Fibroblast of the conjunctiva (primary cell): ENCODE measurements around the gene CLNK.
"Not testable (repeated sequence)": the region's sequence is repeated elsewhere in the genome, so short reads cannot be mapped to it uniquely, and the experiment has no call there.

Experiments used
- DNase-seq: peaks from one replicate; pipeline ENCODE4 v3.0.0-alpha.2; 2010; ENCODE audit warnings: low read depth

Gene CLNK

DNA sequence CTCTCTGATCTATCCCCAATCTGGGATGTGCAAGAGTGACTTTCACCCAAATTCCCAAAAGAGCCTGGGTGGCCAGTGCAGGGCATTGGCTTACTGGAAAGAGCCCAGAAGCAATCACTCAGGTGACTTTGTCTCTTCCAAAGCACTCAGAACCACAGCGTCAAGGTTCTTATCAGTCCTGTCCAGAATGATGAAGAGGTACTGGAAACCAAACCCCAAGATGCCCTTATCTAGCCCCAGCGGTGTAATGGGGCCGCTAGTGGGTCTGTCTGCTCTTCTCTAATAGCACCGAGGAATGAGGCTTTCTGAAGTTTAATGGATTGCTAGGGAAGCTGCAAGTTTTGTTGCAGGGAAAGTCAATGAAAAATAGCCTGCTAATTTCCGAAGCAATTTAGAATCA is 21.6 kb downstream of the CLNK start:
- no peak for DNase-seq

DNA sequence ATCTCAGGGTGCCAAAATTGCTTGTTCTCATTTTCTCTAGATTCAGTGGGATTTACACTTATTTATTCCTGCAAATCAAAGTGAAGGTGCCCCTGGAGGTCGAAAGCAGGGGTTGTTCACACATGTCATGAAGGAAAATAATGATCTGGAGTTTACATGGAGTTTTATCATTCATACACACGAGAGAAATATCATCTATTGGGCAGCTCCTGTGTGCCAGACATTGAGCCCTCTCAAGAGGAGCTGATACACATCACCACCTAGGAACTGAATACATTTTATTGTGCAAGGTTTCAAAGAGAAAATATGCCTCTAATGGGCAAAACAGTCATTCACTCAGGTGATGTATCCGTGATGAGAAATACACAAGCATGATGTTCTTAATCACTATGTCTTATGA is 23.5 kb downstream of the CLNK start:
- no peak for DNase-seq

- no peak for DNase-seq
Observed at GRCh38 chr4:10659251-10659650, 25.3 kb downstream of the CLNK start.

GRCh38 chr4:10656988-10657387 is 27.6 kb downstream of the CLNK start:
- no peak for DNase-seq

DNA sequence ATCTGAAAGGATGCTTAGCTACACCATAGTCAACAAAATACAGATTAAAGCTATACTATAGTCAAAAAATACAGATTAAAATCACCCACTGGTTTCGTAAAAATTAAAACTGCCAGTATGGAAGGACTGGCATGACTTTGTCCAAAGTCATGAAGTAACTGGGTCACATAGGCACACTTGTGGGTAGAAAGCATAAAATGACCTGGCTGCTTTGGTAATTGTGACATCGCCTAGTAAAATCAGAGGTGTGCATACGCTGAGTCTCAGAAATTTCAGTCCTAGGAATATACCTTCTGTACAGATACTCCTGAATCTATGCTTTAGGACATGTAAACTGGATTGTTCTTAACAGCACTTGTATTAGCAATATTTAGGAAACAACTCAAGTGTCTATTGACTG is 28.1 kb downstream of the CLNK start:
- DNase-seq, result no peak

DNA sequence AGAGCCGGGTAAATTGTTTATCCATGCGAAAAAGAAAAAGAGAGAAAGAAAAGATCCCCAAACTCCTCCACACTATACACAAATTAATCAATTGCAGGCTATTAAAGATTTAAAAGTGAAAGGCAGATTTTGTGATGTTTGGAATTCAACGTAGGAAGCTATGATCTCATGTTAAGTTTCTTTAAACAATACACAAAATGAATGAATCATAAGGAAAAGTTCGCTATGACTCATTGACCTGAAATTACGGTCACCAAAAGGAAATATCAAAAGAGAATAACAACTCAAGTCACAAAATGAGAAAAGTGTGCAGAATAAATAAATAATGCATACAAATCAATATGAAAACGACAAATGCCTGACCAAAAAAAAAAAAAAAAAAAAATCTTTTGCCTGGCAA is 28.6 kb downstream of the CLNK start:
- DNase-seq, result peak; percentile 22

GRCh38 chr4:10648479-10648878 is 36.1 kb downstream of the CLNK start:
- no peak for DNase-seq

DNA sequence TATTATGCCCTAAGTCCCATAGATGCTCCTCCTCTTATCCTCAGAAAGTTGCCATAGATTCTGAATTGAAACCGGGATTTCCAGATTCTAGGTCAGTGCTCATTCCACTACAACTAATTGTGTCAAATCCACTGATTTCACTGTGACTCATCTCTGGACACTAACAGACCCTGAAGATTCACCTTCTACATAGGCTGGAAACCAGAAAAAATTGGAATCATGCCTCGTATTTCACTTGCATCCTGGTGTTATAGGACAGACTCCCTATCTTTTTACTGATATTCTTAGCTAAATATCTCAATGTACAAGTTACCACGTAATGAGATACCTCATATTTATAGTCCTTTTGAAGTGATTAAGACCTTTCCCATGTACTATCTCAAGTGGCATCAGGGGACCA is 36.7 kb downstream of the CLNK start:
- DNase-seq, result no peak

DNA sequence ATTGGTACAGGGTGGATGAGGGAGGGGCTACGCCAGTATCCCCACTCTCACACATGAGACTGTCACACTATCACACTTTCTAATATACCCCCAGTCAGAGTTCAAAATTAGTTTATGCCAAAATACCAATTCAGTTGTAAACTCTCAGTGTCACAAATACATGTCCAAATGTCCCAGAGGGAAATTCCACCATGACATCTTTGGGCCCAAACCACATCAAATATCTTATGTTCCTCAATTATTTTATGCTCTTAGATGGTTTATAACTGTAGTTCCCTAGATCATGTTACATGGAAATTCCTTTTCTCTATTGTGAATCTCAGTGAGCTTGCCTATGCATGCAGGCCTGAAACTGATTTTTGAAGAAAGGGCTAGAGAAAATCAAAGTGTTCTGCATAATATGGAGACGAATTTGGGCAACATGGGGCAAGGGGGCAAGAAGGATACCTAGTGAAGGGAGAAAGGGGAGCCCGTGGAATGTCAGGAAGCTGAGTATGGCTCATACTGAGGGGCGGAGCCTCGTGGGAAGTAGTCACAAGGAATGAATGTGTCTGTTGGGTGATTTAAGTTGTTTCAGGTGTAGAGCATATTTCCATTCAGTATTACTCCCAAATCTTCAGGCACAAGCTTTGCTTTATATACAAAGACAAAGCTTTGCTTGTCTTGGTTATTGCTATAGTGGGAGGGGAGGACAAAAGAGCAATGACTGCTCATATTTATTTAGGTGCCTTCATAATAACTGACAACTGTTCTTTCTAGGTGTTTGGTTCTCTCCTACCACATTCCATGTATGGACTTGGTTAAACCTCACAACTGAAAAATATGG is 40.8 kb downstream of the CLNK start:
- DNase-seq, result no peak

GRCh38 chr4:10640561-10641201 is 43.9 kb downstream of the CLNK start:
- no peak for DNase-seq

DNA sequence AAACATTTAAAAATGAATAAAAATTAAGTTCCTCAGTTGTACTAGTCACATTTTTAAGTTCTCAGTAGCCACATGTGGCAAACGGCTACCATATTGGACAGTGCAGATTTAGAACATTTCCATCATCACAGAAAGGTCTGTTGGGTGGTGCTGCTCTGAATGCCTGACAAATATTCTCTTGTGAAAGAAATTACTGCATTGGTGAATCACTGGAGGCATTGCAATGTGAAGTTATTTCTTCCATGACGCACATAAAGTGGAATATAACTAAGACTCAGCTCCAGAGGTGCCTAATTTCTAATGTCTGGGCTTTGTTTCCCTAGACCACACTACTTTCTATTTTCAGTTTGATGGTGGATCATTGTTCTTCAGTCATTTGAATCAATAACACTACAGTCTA is 44.9 kb downstream of the CLNK start:
- no peak for DNase-seq

GRCh38 chr4:10639100-10639499 is 45.5 kb downstream of the CLNK start:
- no peak for DNase-seq

DNA sequence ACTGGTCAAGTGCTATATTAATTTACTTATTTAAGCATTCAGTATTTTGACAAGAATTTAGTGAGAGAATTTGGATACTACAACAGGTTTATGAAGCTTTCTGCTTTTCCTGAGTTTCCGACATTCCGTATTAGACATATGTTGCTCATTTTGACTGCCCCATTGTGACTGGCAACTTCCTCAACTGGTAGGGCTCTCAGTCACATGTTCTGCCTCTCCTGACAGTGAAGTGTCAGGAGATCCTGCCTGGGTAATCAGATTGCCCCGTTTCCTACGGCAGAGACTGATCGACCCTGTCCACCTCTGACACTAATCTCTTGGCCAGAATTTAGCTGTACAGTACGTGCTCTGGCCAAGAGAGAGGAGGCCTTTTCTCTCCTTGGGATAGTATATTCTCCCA is 49.5 kb downstream of the CLNK start:
- DNase-seq, result no peak

DNA sequence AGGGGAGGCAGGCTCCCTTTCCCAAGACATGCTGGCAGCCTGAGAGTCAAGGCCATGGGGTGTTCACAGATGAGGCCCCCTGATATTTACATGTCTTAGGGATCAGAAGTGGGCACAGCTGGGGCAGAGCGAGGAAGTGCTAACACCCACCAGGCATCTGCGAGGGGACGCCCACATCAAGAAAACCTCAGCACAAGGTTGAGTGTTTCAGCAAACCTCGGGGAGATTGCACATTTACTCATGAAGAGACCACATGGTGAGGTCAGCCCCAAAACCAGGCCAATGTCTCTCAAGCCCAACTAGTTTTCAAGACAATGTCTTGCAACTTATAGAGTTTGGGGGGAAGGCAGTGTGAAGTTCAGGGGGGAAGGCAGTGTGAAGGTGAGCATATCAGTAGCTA is 55.2 kb downstream of the CLNK start:
- no peak for DNase-seq

- no peak for DNase-seq
Observed at GRCh38 chr4:10625131-10625530, 59.4 kb downstream of the CLNK start.

DNA sequence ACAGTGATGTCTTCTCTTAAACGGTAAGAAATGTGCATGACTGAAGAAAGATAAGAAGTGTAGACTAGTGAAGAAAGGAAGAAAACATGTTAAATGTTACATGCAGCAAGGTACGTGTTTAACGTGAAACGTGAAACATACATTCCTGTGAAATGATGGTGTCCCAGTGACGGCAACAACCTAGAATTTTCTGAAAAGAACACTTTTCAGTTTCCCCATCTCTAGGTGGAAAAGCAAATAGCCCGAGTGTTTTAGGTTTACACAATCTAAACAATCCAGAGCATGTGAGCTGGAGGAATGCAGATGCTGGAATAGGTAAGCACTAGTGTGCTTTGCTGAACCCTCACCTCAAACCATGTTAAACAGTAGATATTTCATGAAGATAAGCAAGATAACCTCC is 60.7 kb downstream of the CLNK start:
- no peak for DNase-seq

GRCh38 chr4:10623241-10623640 is 61.3 kb downstream of the CLNK start:
- DNase-seq, result no peak

GRCh38 chr4:10622728-10623127 is 61.8 kb downstream of the CLNK start:
- no peak for DNase-seq

DNA sequence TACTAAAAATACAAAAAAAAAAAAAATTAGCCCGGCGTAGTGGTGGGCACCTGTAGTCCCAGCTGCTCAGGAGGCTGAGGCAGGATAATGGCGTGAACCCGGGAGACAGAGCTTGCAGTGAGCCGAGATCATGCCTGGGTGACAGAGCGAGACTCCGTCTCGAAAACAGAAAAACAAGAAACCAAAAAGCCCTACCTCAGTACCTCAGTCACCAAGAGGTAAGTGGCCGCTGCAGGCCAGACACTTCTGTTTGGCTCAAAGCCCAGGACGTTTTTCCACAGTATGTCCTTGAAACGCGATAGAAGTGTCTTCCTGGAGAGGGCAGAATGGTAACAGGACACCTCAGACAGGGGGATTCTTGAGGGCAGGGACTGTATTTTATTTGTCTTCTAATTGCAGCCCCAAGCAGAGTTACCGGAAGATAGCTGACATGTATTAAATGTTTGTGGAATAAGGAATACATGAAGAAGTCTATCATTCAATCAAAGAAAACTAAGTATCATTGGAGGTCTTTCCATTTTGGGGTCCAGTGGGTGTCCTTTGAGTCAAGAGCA is 63.6 kb downstream of the CLNK start:
- no peak for DNase-seq

DNA sequence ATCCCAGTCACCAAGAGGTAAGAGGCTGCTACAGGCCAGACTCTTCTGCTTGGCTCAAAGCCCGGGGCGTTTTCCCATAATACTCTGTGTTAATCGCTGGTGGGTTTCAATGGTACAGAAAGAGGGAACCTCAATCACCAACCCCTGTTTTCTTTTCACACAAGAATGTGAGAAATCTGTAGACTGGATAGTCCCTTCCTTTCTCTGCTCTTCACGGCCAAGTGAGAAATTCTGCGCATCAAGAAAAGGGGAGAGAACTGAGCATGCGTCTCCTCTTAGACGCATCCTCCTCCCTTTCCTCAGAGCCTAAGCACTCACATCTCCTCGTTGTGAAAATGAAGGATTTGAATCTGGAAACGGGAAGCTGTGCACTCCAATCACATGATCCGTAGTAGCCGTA is 64.7 kb downstream of the CLNK start:
- no peak for DNase-seq

GRCh38 chr4:10619220-10619619 is 65.3 kb downstream of the CLNK start:
- DNase-seq, result peak; percentile 20

- DNase-seq, result not testable (repeated sequence)
Observed at GRCh38 chr4:10614926-10615325, 69.6 kb downstream of the CLNK start.

GRCh38 chr4:10613926-10614478 is 70.6 kb downstream of the CLNK start:
- DNase-seq, result no peak
